H1 (cell line): ENCODE data around the gene PDLIM3. TPM values are rescaled to one million over a fixed set of nuclear protein-coding genes. Genes with fewer than 3 reads are reported as not detected.

ENCODE experiments used
- CTCF ChIA-PET: fragments of 300-600 bp; sonication (Branson Sonifier 250); formaldehyde crosslinking; loops from one replicate; lab custom pipeline; 2021; ENCODE audit not compliant: partially characterized antibody; lab: Charles Lee
- POLR2A ChIA-PET: fragments of 300-600 bp; sonication (Branson Sonifier 250); formaldehyde crosslinking; loops from one replicate; lab custom pipeline; 2021; ENCODE audit warnings: inconsistent platforms; ENCODE audit not compliant: partially characterized antibody; lab: Charles Lee
- DNase-seq, 2 experiments: peaks; one replicate each; pipeline versions ENCODE4 v3.0.0 to v3.0.0-alpha.2; 2010 to 2022; ENCODE audit warnings: low spot score in 2 of 2, low read depth in 1 of 2, mixed read lengths in 1 of 2
- FAIRE-seq: peaks from 2 replicates; lab custom pipeline; 2011; peaks lifted over from hg19 to GRCh38; lab: Jason Lieb, UNC
- H2AFZ ChIP-seq: 2 replicates; pipeline ENCODE4 v1.8.1; 2012; ENCODE audit warnings: low read length, inconsistent platforms
- H2AK5ac ChIP-seq: 2 replicates; pipeline ENCODE4 v1.6.1; 2013; ENCODE audit warnings: low read depth, low read length
- H2BK120ac ChIP-seq: replicated peaks from 2 replicates; pipeline ENCODE3; 2013; ENCODE audit warnings: low read depth, low read length, inconsistent platforms
- H2BK12ac ChIP-seq: 2 replicates; pipeline ENCODE4 v1.6.1; 2013; ENCODE audit warnings: low read depth, low read length
- H2BK15ac ChIP-seq: 2 replicates; pipeline ENCODE4 v1.6.1; 2013; ENCODE audit warnings: low read length
- H2BK20ac ChIP-seq: 2 replicates; pipeline ENCODE4 v1.6.1; 2013; ENCODE audit warnings: low read length
- H2BK5ac ChIP-seq: 2 replicates; pipeline ENCODE4 v1.6.1; 2013; ENCODE audit warnings: low read depth, low read length
- H3K14ac ChIP-seq: 2 replicates; pipeline ENCODE4 v1.6.1; 2013; ENCODE audit warnings: inconsistent platforms; ENCODE audit not compliant: insufficient read length
- H3K18ac ChIP-seq: 2 replicates; pipeline ENCODE4 v1.6.1; 2013; ENCODE audit warnings: low read length; ENCODE audit errors: extremely low read depth
- H3K23ac ChIP-seq: 2 replicates; pipeline ENCODE4 v1.6.1; 2013; ENCODE audit warnings: inconsistent platforms; ENCODE audit not compliant: insufficient read length
- H3K23me2 ChIP-seq: 2 replicates; pipeline ENCODE4 v1.6.1; 2013; ENCODE audit warnings: low read depth, low read length
- H3K27ac ChIP-seq: 2 replicates; pipeline ENCODE4 v1.6.1; 2011; ENCODE audit warnings: low read depth, low read length, inconsistent platforms
- H3K27me3 ChIP-seq, 4 experiments: replicated peaks in 1 of 4; 1 replicate in 1 of 4; 2 replicates in 3 of 4; pipeline versions ENCODE4 v1.6.1 to v1.8.1; 2011 to 2013; ENCODE audit warnings: low read length in 3 of 4, mild to moderate bottlenecking in 3 of 4, inconsistent platforms in 2 of 4, mixed read lengths in 2 of 4, moderate library complexity in 1 of 4; ENCODE audit not compliant: control insufficient read depth in 3 of 4, insufficient read depth in 3 of 4; ENCODE audit errors: extremely low read depth in 1 of 4
- H3K36me3 ChIP-seq, 4 experiments: 2 replicates each; pipeline versions ENCODE4 v1.6.1 to v1.8.1; 2011 to 2013; ENCODE audit warnings: mild to moderate bottlenecking in 4 of 4, low read length in 3 of 4, moderate library complexity in 2 of 4, control low read depth in 1 of 4, inconsistent platforms in 1 of 4; ENCODE audit not compliant: insufficient read depth in 4 of 4, control insufficient read depth in 2 of 4
- H3K4ac ChIP-seq: replicated peaks from 2 replicates; pipeline ENCODE3; 2013; ENCODE audit warnings: low read length, low read depth, mixed read lengths, inconsistent platforms; ENCODE audit not compliant: insufficient read length
- H3K4me1 ChIP-seq, 4 experiments: replicated peaks in 1 of 4; 1 replicate in 1 of 4; 2 replicates in 3 of 4; pipeline versions ENCODE4 v1.6.1 to v1.8.1; 2011 to 2013; ENCODE audit warnings: low read length in 3 of 4, inconsistent platforms in 2 of 4, mixed read lengths in 1 of 4; ENCODE audit not compliant: insufficient read depth in 4 of 4, control insufficient read depth in 3 of 4
- H3K4me2 ChIP-seq, 2 experiments: 2 replicates each; pipeline versions ENCODE4 v1.6.1 to v1.8.1; 2011 to 2013; ENCODE audit warnings: low read depth in 2 of 2, low read length in 2 of 2, control low read depth in 1 of 2, inconsistent platforms in 1 of 2, mild to moderate bottlenecking in 1 of 2; ENCODE audit not compliant: insufficient read depth in 1 of 2
- H3K4me3 ChIP-seq, 4 experiments: fragments of 200-600, 300-600 bp in 1 of 4; sonication (generic), shearing (Covaris generic), sonication (Bioruptor Twin) in 1 of 4; 2 replicates each; pipeline versions ENCODE4 v1.5.1 to v1.8.1; 2011 to 2016; ENCODE audit warnings: low read length in 4 of 4, low read depth in 3 of 4, control low read depth in 2 of 4, inconsistent platforms in 2 of 4, mild to moderate bottlenecking in 2 of 4, mixed read lengths in 1 of 4, moderate library complexity in 1 of 4; ENCODE audit not compliant: insufficient read depth in 2 of 4; ENCODE audit errors: extremely low read depth in 1 of 4
- H3K56ac ChIP-seq: replicated peaks from 2 replicates; pipeline ENCODE3; 2013; ENCODE audit warnings: low read depth, mild to moderate bottlenecking, mixed read lengths, low read length, inconsistent platforms; ENCODE audit not compliant: insufficient read length
- H3K79me1 ChIP-seq: 2 replicates; pipeline ENCODE4 v1.6.1; 2013; ENCODE audit warnings: low read depth, low read length, control low read depth
- H3K79me2 ChIP-seq, 2 experiments: 2 replicates each; pipeline versions ENCODE4 v1.6.1 to v1.8.1; 2012 to 2013; ENCODE audit warnings: low read length in 2 of 2, mild to moderate bottlenecking in 2 of 2, inconsistent platforms in 1 of 2; ENCODE audit not compliant: insufficient read depth in 2 of 2, control insufficient read depth in 1 of 2
- H3K9ac ChIP-seq, 4 experiments: replicated peaks in 1 of 4; 1 replicate in 1 of 4; 2 replicates in 3 of 4; pipeline versions ENCODE4 v1.6.1 to v1.8.1; 2011 to 2013; ENCODE audit warnings: low read depth in 3 of 4, low read length in 3 of 4, control low read depth in 2 of 4, mild to moderate bottlenecking in 2 of 4, moderate library complexity in 2 of 4, inconsistent platforms in 1 of 4; ENCODE audit errors: extremely low read depth in 1 of 4
- H3K9me3 ChIP-seq, 2 experiments: 2 replicates each; pipeline versions ENCODE4 v1.6.1 to v1.8.1; 2012 to 2013; ENCODE audit warnings: mild to moderate bottlenecking in 2 of 2, moderate library complexity in 2 of 2, control low read depth in 1 of 2, inconsistent platforms in 1 of 2, low read depth in 1 of 2, low read length in 1 of 2, mixed read lengths in 1 of 2; ENCODE audit not compliant: insufficient read depth in 2 of 2
- H4K20me1 ChIP-seq, 2 experiments: replicated peaks in 1 of 2; 2 replicates each; pipeline versions ENCODE3 to v1.8.1; 2011 to 2013; ENCODE audit warnings: inconsistent platforms in 2 of 2, low read length in 2 of 2, mild to moderate bottlenecking in 1 of 2; ENCODE audit not compliant: insufficient read depth in 2 of 2, control insufficient read depth in 1 of 2
- H4K5ac ChIP-seq: 2 replicates; pipeline ENCODE4 v1.6.1; 2013; ENCODE audit warnings: low read length, low read depth, mixed read lengths, inconsistent platforms; ENCODE audit not compliant: insufficient read length
- H4K8ac ChIP-seq: 2 replicates; pipeline ENCODE4 v1.8.0; 2013; ENCODE audit warnings: mild to moderate bottlenecking, moderate library complexity, low read length, inconsistent platforms; ENCODE audit not compliant: insufficient read depth; ENCODE audit errors: extremely low read depth
- H4K91ac ChIP-seq: replicated peaks from 2 replicates; pipeline ENCODE3; 2013; ENCODE audit warnings: low read length, mixed read lengths, inconsistent platforms; ENCODE audit not compliant: insufficient read length
- CHD2 ChIP-seq: IDR thresholded peaks from 2 replicates; pipeline ENCODE4 v1.6.1; 2012; ENCODE audit warnings: low read length, improper control_type of control experiment
- KDM4A ChIP-seq: IDR thresholded peaks from one replicate; pipeline ENCODE4 v1.7.1; 2012; ENCODE audit warnings: low read depth, mild to moderate bottlenecking, moderate library complexity, low read length, inconsistent platforms; ENCODE audit not compliant: severe bottlenecking
- RFX5 ChIP-seq: IDR thresholded peaks from 2 replicates; pipeline ENCODE4 v1.6.1; 2011; ENCODE audit warnings: low read depth, low read length, improper control_type of control experiment, borderline replicate concordance
- RNF2 ChIP-seq: fragments of 200-900, 300-1000 bp; sonication (generic); IDR thresholded peaks from 2 replicates; pipeline ENCODE4 v1.7.1; 2016; ENCODE audit warnings: borderline replicate concordance, low read depth, mild to moderate bottlenecking, antibody characterized with exemption, low read length; ENCODE audit not compliant: poor library complexity, severe bottlenecking; ENCODE audit errors: missing control alignments
- SIX5 ChIP-seq: IDR thresholded peaks from 2 replicates; pipeline ENCODE4 v1.6.1; 2011; ENCODE audit warnings: mild to moderate bottlenecking, low read depth, low read length
- WGBS, 2 experiments: shearing (Covaris generic) in 1 of 2; methylation state at CpG; one replicate each; pipeline versions ENCODE4 v1.1.6 to v1.1.7; 2013 to 2015; ENCODE audit warnings: low lambda C conversion rate in 2 of 2, mixed read lengths in 2 of 2, inconsistent platforms in 1 of 2, low coverage in 1 of 2, missing lambda C conversion rate in 1 of 2; ENCODE audit not compliant: insufficient replicate concordance in 2 of 2, insufficient coverage in 1 of 2, insufficient read length in 1 of 2; ENCODE audit errors: extremely low coverage in 1 of 2, missing lambda C conversion rate in 1 of 2; 5-methylcytosine and 5-hydroxymethylcytosine counted together
- polyA plus RNA-seq, 7 experiments: library from polyadenylated mRNA; depleted of rRNA in 3 of 7; stranded (reverse) in 5 of 7; unstranded in 2 of 7; fragments of >200 nt in 5 of 7; fragments of 200-250 nt in 2 of 7; gene quantifications; 1 replicate in 5 of 7; 2 replicates in 1 of 7; 4 replicates in 1 of 7; pipeline versions ENCODE4 v1.2.1 to v1.2.3, GENCODE V29; 2011 to 2013; ENCODE audit warnings: missing spikeins in 2 of 7, mixed read lengths in 2 of 7
- total RNA-seq: library from RNA; stranded (reverse); fragmentation: NEBNext Ultra II Directional; extraction: Animal tissue kit (Norgen Biotek cat#: 25700); gene quantifications from 2 replicates; pipeline ENCODE4 v1.2.1, GENCODE V29; 2021

The PDLIM3 gene
- total and polyA plus RNA-seq, 2 of the 8 experiments (the other 6 are each of a cell fraction or from before 2014, with no cell fraction given): 7.6 to 8.1 TPM

- FAIRE-seq: no peak
Measured at GRCh38 chr4:185532293-185532692, 3.0 kb downstream of the PDLIM3 start.

More at GRCh38 chr4:185532293-185532692, 3.0 kb downstream of the PDLIM3 start:
- Histone ChIP-seq H2AFZ (no peak overlapping the region), H3K9me3 (no peaks in the 10 kb centered on the region), H2BK20ac (no peak overlapping the region), H3K4me3 (no peak overlapping the region), H2BK5ac (no peak overlapping the region), H2AK5ac (no peak overlapping the region), H3K79me1 (no peaks in the 10 kb centered on the region), H3K18ac (no peak overlapping the region), H2BK120ac (no peak overlapping the region), H2BK15ac (no peak overlapping the region), H3K9ac (no peak overlapping the region), H4K5ac (no peak overlapping the region), H3K14ac (no peak overlapping the region), H4K91ac (no peak overlapping the region), H3K36me3 (no peaks in the 10 kb centered on the region), H3K79me2 (no peaks in the 10 kb centered on the region), H2BK12ac (0 out of 2 replicates have a peak overlapping the region, but pooled peaks have one; percentile 13), H3K23me2 (no peaks in the 10 kb centered on the region; the same call in 1 of the 2 replicates), H3K27me3 (peaks cover 3 to 16% (median 9%) of the 10 kb centered on the region in 4 experiments; a peak in 6 of 7 replicates), H3K4ac (no peak overlapping the region), H4K20me1 (no peaks in the 10 kb centered on the region), H3K23ac (no peak overlapping the region), H3K4me1 (peaks cover 0 to 6% (median 2%) of the 10 kb centered on the region in 4 experiments; a peak in 2 of 7 replicates), H3K27ac (no peak overlapping the region), H3K56ac (no peak overlapping the region), H4K8ac (peak overlapping the region; percentile 28; the same call in 1 of the 2 replicates), H3K4me2 (no peak overlapping the region)
- DNase-seq: no peak
- 76% methylated on average over 7 of the region's 7 CpGs; no CpG with 5 or more reads in 1 of the 2 experiments for WGBS, 2 experiments
- TF ChIP-seq KDM4A: no peak
- TF ChIP-seq RNF2: no peak
- no peak for TF ChIP-seq SIX5
- TF ChIP-seq RFX5: no peak
- no peak for TF ChIP-seq CHD2
- ChIA-PET POLR2A (interaction anchor here (0.6 kb wide), 1 partner anchor 485 kb away, joined by 3 read pairs; no protein-coding TSS in a partner anchor), CTCF (interaction anchor here (0.8 kb wide), 1 partner anchor 59 kb away, joined by 3 read pairs; no protein-coding TSS in a partner anchor)
